ENCODE measurements around the gene FGF14.

The FGF14 gene

DNA sequence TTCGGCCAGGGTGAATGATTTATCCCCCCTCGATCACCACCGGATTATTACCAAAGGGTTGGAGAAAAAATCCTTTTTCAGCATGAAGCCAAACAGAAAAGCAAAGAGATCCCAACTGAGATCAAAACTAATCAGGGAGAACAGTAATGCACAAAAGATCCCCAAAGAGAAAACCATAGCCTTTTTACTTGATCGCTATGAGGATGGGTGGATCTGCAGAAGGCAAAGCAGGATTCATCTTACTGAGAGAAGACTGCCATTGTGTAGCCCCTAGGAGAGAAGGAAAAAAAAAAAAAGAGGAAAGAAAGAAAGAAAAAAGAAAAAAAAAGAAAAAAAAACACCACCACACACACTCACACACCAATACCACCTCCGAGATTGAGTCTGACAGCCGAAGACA lies at the start of gene FGF14:
Gene FGF14 (minus strand): TSS at position 283 of the 400 bp plus-strand sequence.
- no peak within 1 kb of the TSS for H3K27ac Mint-ChIP-seq

DNA sequence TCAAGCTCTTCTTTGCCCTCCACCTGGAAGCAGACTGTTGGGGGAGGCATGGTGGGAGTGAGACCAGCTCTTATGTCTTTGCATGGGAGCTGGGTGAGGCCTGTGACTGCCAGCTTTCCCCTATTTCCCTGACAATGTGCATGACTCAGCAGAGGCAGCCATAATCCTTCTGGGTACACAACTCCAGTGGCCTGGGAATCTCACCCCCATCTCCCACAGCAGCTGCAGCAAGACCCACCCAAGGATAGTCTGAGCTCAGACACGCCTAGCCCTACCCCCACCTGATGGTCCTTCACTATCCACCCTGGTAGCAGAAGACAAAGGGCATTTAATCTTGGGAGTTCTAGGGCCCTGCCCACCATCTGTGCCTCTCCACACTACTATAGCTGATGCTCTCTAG lies 41.4 kb upstream of the FGF14 start:
- H3K9me3 Mint-ChIP-seq, result peaks cover 11% of the 10 kb centered on the region
- no peaks in the 10 kb centered on the region for H3K36me3 Mint-ChIP-seq (ENCODE audit: low read depth)
- H3K4me1 Mint-ChIP-seq (ENCODE audit: low read depth), result no peaks in the 10 kb centered on the region
- no peaks in the 10 kb centered on the region for H3K27me3 Mint-ChIP-seq
- no peak overlapping the region for H3K27ac Mint-ChIP-seq
- intact Hi-C loops (cut with micrococcal nuclease), result no loop called here
- H3K4me3 Mint-ChIP-seq, result no peak overlapping the region

More for the DNA sequence above, at the start of gene FGF14:
- Mint-ChIP-seq H3K36me3 (ENCODE audit: low read depth) (no peaks in the 10 kb centered on the region), H3K4me1 (ENCODE audit: low read depth) (peaks cover 11% of the 10 kb centered on the region), H3K9me3 (no peaks in the 10 kb centered on the region), H3K27me3 (peaks cover 60% of the 10 kb centered on the region), H3K4me3 (no peak within 1 kb of the TSS)
- intact Hi-C loops (cut with micrococcal nuclease), result no loop called here

DNA sequence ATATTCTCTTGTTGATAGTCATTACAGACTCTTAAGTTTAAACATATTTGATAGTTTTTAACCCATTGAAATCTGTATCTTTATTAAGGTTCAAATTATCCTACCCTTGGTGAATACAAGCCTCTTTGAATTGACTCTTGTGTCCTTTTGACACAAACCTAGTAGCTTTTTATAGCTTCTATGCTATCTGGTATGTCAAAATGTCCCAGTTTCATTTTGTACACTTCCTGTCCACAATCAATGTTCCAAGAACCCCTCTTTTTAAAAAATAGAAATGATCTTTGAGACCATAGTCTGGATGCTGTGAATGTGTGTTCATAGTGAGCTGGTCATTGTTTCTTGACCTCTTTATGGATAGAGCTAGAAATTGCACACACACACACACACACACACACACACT lies 39.2 kb upstream of the FGF14 start:
- Mint-ChIP-seq H3K9me3 (peaks cover 11% of the 10 kb centered on the region), H3K4me1 (ENCODE audit: low read depth) (no peaks in the 10 kb centered on the region), H3K4me3 (no peak overlapping the region), H3K27ac (no peak overlapping the region), H3K36me3 (ENCODE audit: low read depth) (no peaks in the 10 kb centered on the region), H3K27me3 (no peaks in the 10 kb centered on the region)
- intact Hi-C loops (cut with micrococcal nuclease), result no loop called here

DNA sequence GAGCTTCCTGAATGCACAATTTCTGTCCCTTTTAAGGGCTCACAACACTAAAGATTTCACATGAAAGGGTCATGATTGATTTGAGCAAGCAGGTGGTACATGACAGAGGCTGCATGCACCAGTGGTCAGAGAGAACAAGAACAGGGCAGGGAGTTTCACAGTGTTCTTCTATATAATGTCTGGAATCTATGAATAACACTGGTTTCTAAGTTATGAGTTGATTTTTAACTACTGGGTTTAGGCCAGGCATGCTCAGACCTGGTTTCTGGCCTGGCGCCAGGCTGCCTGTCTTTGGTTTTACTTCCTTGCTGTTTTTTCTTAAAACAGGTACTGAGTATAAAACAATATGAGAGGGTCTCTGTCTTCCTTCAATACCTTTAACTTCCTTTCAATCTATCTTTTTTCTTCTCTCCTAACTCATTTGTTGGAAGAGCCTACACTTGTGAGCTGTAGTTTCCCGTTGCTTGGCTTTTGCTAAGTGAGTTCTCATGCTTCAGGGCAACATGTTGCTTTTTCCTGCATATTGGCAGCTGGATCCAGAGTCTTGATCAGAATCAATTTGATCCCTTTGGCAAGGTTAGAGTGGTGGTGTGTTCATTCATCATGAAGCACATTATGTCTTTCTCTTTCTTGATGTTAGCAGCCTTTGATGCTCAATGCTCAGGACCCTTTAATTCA lies 38.5 kb upstream of the FGF14 start:
- Mint-ChIP-seq H3K27me3 (no peaks in the 10 kb centered on the region), H3K27ac (no peak overlapping the region), H3K9me3 (peaks cover 16% of the 10 kb centered on the region), H3K36me3 (ENCODE audit: low read depth) (no peaks in the 10 kb centered on the region), H3K4me3 (no peak overlapping the region), H3K4me1 (ENCODE audit: low read depth) (no peaks in the 10 kb centered on the region)
- intact Hi-C loops (cut with micrococcal nuclease), result no loop called here

DNA sequence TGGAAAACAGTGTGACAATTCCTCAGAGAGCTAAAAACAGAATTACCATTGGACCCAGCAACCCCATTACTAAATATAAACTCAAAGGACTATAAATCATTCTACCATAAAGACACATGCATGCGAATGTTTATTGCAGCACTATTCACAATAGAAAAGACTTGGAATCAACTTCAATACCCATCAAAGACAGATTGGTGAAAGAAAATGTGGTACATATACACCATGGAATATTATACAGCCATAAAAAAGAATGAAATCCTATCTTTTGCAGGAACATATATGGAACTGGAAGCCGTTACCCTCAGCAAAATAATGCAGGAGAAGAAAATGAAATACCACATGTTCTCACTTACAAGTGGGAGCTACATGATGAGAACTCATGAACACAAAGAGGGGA lies 20.8 kb upstream of the FGF14 start:
- intact Hi-C loops (cut with micrococcal nuclease), result no loop called here
- no peak overlapping the region for H3K27ac Mint-ChIP-seq
- H3K9me3 Mint-ChIP-seq, result peaks cover 31% of the 10 kb centered on the region
- H3K36me3 Mint-ChIP-seq (ENCODE audit: low read depth), result no peaks in the 10 kb centered on the region
- no peaks in the 10 kb centered on the region for H3K4me1 Mint-ChIP-seq (ENCODE audit: low read depth)
- H3K27me3 Mint-ChIP-seq, result no peaks in the 10 kb centered on the region
- H3K4me3 Mint-ChIP-seq, result no peak overlapping the region

DNA sequence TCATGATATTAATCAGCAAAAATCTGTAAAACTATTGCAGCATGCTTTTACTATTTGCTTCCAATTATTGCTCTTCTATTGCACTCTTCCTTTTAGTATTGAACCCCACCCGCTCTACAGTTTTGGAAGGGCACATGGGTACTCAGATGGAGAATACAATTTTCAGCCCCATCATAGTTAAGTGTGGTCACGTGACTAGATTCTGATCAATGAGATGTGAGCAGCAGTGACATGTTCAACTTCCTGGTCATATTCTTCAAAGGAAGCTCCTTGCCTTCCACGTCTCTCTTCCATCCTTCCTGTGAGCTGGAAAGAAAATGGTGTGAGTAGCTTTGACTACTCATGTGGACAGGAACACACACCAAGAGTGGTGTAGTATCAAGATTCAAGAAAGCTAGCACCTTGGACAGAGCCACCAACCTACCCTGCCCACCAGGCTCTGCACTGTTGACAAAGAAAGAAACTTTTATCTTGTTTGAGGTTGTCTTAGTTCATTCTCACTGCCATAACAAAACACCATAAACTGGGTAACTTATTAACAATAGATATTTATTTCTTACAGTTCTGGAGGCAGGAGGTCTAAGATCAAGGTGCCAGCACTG lies 3.8 kb upstream of the FGF14 start:
- H3K27me3 Mint-ChIP-seq, result peaks cover 36% of the 10 kb centered on the region
- H3K27ac Mint-ChIP-seq, result no peak overlapping the region

DNA sequence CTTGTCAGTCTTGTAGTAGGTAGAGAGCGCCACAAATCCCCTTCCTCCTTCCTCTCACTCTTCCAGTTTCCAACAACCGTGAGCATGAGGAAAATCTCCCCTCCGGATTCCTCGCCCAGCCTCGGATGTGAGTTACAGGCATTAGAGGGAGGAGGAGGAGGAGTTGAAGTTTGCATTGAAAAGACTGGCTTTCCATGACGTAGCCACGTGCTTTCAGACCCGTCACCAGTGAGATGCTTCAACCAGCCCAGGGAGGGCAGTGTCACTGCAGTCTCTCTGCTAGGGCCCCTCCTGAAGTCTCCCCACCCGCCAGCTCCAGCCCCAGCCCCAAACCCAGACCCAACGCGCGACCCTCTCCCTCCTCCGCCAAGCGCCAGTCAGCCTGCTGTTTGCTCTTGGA lies 442 bp upstream of the FGF14 start:
- Mint-ChIP-seq H3K4me1 (ENCODE audit: low read depth) (peaks cover 11% of the 10 kb centered on the region), H3K4me3 (no peak overlapping the region), H3K9me3 (no peaks in the 10 kb centered on the region), H3K36me3 (ENCODE audit: low read depth) (no peaks in the 10 kb centered on the region), H3K27ac (no peak overlapping the region), H3K27me3 (peaks cover 56% of the 10 kb centered on the region)
- intact Hi-C loops (cut with micrococcal nuclease), result no loop called here

More for the DNA sequence above, 3.8 kb upstream of the FGF14 start:
- Mint-ChIP-seq H3K36me3 (ENCODE audit: low read depth) (no peaks in the 10 kb centered on the region), H3K4me1 (ENCODE audit: low read depth) (peaks cover 4% of the 10 kb centered on the region), H3K9me3 (no peaks in the 10 kb centered on the region), H3K4me3 (no peak overlapping the region)
- intact Hi-C loops (cut with micrococcal nuclease), result no loop called here

DNA sequence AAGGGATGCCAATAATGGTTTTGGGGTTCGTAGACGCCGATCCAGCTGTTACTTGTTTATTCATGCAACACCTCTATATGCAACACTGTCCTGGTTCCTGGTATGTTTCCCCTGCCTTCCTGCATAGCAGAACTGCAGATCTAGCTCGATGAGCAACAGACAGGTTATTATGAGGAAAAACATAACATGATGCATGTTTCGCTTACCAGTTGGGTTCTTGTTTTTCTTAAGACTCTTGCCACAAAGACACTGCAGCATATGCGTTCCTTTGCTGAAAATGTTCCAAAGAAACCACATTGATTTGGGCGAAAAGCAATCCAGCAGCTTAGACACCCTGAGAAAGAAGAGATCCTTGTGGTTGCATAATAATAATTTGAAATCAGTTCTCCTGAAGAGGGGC lies 583 bp downstream of the FGF14 start:
- Mint-ChIP-seq H3K27me3 (peaks cover 60% of the 10 kb centered on the region), H3K27ac (no peak overlapping the region), H3K4me3 (no peak overlapping the region), H3K4me1 (ENCODE audit: low read depth) (peaks cover 11% of the 10 kb centered on the region), H3K9me3 (no peaks in the 10 kb centered on the region), H3K36me3 (ENCODE audit: low read depth) (no peaks in the 10 kb centered on the region)
- intact Hi-C loops (cut with micrococcal nuclease), result no loop called here

DNA sequence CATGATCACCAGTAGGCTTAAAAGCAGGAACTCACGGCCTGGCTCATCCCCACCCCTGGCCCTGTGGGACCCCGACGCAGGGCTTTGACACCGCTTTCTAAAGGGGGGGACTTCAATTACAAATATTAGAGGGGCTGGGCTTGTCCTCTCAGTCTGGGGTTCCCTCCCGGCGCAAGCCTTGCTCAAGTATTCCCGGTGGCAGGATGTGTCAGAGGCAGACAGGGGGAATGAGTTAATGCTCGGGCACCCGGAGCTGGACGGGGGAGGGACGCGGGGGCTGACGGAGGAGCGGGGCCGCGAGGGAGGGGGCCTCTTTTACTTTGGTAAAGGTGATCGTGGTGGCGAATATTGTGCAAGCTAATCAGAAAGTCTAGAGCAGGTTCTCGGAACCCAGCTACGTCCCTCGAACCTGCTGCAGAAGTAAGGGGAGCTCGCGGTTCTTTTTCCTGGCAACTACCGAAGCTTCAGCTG lies 1.1 kb downstream of the FGF14 start:
- no peak overlapping the region for H3K27ac Mint-ChIP-seq
- no peak overlapping the region for H3K4me3 Mint-ChIP-seq
- no peaks in the 10 kb centered on the region for H3K36me3 Mint-ChIP-seq (ENCODE audit: low read depth)
- H3K27me3 Mint-ChIP-seq, result peaks cover 62% of the 10 kb centered on the region
- no peaks in the 10 kb centered on the region for H3K9me3 Mint-ChIP-seq
- intact Hi-C loops (cut with micrococcal nuclease), result no loop called here
- peaks cover 11% of the 10 kb centered on the region for H3K4me1 Mint-ChIP-seq (ENCODE audit: low read depth)

DNA sequence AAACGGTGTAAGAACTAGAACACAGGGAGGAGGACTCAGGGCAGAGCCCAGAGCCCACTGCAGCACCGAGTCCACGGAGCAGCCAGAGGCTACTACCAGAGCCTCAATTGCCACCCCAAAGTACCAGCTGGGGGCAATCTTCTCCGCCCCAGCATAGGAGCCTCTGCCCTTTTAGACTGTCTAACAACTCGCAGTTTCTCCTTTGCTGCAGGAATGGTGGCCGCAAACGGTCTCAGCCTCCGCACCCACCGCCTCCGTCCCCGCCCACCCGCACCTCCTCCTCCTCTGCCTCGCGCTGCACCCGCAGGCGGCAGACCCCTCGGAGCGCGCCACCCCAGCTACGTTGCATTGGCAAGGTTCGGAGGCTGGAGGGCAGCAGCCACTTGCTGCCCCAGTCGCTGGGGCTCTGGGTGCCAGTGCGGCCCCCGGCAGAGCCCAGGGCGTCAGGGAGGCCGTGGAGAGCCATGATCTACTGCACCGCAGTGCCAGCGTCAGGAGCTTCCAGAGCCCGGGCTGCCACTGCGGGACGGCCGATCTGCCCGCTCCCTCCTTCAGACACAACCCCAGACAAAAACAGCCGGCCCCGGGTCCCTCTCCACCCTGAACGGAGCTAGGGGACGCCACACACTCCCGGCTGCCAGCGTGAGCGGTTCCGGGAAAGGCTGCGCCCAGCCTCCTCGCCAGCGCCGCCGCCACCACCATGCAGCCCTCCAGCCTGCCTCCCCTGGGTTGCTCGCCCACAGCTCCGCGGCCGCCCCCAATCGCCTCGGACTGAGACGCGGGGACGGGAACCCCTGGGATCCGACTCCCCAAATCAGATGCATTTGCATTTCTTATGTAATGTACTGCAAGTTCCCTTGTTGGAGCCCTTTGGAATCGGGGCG lies 1.8 kb downstream of the FGF14 start:
- no peaks in the 10 kb centered on the region for H3K9me3 Mint-ChIP-seq
- no peak overlapping the region for H3K27ac Mint-ChIP-seq
- no peaks in the 10 kb centered on the region for H3K36me3 Mint-ChIP-seq (ENCODE audit: low read depth)
- H3K27me3 Mint-ChIP-seq, result peaks cover 65% of the 10 kb centered on the region
- H3K4me3 Mint-ChIP-seq, result peak overlapping the region; percentile 27
- intact Hi-C loops (cut with micrococcal nuclease), result loop anchor here (10.0 kb wide), 1 partner anchor 445 kb away; the partner anchor contains the start of gene ERCC5
- peaks cover 13% of the 10 kb centered on the region for H3K4me1 Mint-ChIP-seq (ENCODE audit: low read depth)

DNA sequence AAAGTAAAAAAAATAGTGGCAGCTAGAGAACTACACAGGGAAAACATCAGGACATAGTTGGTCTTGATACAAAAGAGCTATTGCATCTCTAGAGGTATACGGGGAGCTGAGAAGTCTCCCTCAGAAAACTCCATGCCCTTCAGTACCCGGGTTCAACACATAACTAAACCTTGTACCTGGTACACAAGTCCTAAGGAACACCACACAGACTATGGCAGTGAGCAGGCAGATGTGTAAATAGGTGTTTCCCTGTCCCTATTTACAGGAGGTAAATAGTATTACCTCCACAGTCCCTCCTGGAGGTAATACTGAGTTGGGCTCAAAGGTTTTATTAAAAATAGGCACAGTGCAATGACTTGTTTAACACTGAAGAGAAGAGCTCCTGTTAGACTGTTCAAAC lies 5.9 kb downstream of the FGF14 start:
- intact Hi-C loops (cut with micrococcal nuclease), result loop anchor here (10.0 kb wide), 1 partner anchor 449 kb away; the partner anchor contains the start of gene ERCC5
- Mint-ChIP-seq H3K36me3 (ENCODE audit: low read depth) (peaks cover 6% of the 10 kb centered on the region), H3K9me3 (no peaks in the 10 kb centered on the region), H3K4me1 (ENCODE audit: low read depth) (peaks cover 25% of the 10 kb centered on the region), H3K27ac (no peak overlapping the region), H3K27me3 (peaks cover 50% of the 10 kb centered on the region), H3K4me3 (no peak overlapping the region)

DNA sequence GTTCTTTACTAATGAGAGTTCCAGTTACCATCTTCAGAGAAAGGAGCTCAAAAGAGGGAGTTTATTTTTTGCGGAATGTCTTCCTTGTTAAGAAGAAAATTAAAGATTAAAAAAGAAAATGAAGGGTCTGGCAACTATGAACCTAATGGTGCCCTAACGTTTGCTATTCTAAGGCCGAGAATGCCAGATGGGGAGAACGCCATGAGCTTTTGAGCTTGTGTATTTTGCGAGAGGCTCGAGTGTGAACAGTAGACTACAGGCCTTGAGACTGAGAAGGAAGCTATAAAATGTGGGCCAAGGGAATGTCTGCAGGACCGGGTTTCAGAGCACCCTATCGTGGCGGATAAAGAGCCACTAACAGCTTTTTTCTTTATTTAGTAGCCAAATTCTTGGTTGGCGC lies 6.7 kb downstream of the FGF14 start:
- H3K4me3 Mint-ChIP-seq, result peak overlapping the region; percentile 86
- peaks cover 6% of the 10 kb centered on the region for H3K36me3 Mint-ChIP-seq (ENCODE audit: low read depth)
- peaks cover 18% of the 10 kb centered on the region for H3K4me1 Mint-ChIP-seq (ENCODE audit: low read depth)
- intact Hi-C loops (cut with micrococcal nuclease), result loop anchor here (10.0 kb wide), 1 partner anchor 450 kb away; the partner anchor contains the start of gene ERCC5
- H3K9me3 Mint-ChIP-seq, result no peaks in the 10 kb centered on the region
- peaks cover 43% of the 10 kb centered on the region for H3K27me3 Mint-ChIP-seq
- peak overlapping the region; percentile 68 for H3K27ac Mint-ChIP-seq

DNA sequence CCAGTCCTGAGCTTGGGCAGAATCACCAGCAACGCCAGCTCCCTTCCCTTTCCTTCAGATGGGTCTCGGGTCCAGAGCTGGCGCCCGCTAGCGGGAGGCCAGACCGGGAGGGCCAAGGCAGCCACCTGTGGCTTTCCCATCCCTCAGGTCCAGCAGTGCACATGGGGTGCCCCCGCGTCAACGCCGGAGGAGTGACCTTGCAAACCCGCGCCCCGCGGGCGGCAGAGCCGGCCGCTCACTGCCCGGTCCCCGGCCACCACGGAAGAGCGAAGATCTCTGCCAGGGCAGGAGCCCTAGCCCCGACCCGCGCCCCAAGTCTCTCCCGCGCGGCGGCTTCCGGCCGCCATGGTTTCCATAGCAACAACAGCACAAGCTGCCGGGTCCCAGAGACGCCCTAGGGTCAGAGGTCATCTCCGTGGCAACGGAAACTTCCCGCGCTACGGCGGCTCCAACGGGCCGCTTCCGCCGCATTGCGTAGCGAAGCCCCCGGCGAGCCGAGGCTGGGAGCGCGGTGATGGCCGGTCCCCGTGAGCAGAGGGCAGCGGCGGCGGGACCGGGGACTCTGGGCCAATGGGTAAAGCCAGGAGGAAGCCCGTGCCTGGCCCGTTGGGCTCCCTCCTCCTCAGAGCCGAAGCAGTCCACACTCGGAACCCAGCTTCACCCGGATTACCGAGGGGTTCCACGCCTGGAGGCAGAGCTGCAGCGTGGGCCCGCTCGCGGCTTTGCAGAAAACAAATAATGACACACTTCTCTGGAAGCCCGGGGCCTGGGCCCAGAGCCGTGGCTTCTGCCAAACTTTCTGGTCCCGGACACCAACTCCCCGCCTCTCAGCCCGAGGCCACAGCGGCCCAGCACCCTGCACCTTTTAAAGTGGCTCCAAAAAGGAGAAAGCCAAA lies 7.4 kb downstream of the FGF14 start:
- intact Hi-C loops (cut with micrococcal nuclease), result loop anchor here (10.0 kb wide), 1 partner anchor 450 kb away; the partner anchor contains the start of gene ERCC5

More for the DNA sequence above, 7.4 kb downstream of the FGF14 start:
- peak overlapping the region; percentile 86 for H3K4me3 Mint-ChIP-seq
- H3K27me3 Mint-ChIP-seq, result peaks cover 35% of the 10 kb centered on the region
- H3K4me1 Mint-ChIP-seq (ENCODE audit: low read depth), result peaks cover 15% of the 10 kb centered on the region
- H3K36me3 Mint-ChIP-seq (ENCODE audit: low read depth), result peaks cover 6% of the 10 kb centered on the region
- H3K9me3 Mint-ChIP-seq, result no peaks in the 10 kb centered on the region
- peak overlapping the region; percentile 68 for H3K27ac Mint-ChIP-seq
